CD4-positive, alpha-beta T cell treated with Interleukin-15 for 1 hour (primary cell): ENCODE results near the gene MRGPRF.
"Not testable (repeated sequence)": the region's sequence is repeated elsewhere in the genome, so short reads cannot be mapped to it uniquely, and the experiment has no call there.

ENCODE experiments used
- DNase-seq: peaks from one replicate; pipeline ENCODE4 v3.0.0-alpha.2; 2020

MRGPRF gene

GRCh38 chr11:68982134-68982533, 30.9 kb downstream of the MRGPRF start:
- DNase-seq: no peak

GRCh38 chr11:68980776-68981065, 32.3 kb downstream of the MRGPRF start, which contains the start of gene MRGPRD:
TSS of gene MRGPRD (minus strand) at chr11:68980986. CDS start at chr11:68980986, 0 bp downstream.
- DNase-seq: peak; percentile 0

GRCh38 chr11:68979931-68980775, 32.9 kb downstream of the MRGPRF start:
- peak; percentile 10 for DNase-seq

- DNase-seq: peak; percentile 4
Measured at GRCh38 chr11:68978931-68979594, 34.0 kb downstream of the MRGPRF start.

- peak; percentile 13 for DNase-seq
Measured at GRCh38 chr11:68978626-68978930, 34.5 kb downstream of the MRGPRF start.

GRCh38 chr11:68977781-68978625, 35.0 kb downstream of the MRGPRF start:
- peak; percentile 2 for DNase-seq

- DNase-seq: no peak
Measured at GRCh38 chr11:68976563-68976962, 36.5 kb downstream of the MRGPRF start.

GRCh38 chr11:68976095-68976494, 37.0 kb downstream of the MRGPRF start:
- no peak for DNase-seq

GRCh38 chr11:68974421-68975194, 38.4 kb downstream of the MRGPRF start:
- DNase-seq: peak; percentile 12

- DNase-seq: not testable (repeated sequence)
Measured at GRCh38 chr11:68973706-68974105, 39.3 kb downstream of the MRGPRF start.

GRCh38 chr11:68973219-68973618, 39.8 kb downstream of the MRGPRF start:
- no peak for DNase-seq

GRCh38 chr11:68970921-68971636, 42.0 kb downstream of the MRGPRF start:
- DNase-seq: no peak

- DNase-seq: no peak
Measured at GRCh38 chr11:68969386-68969785, 43.7 kb downstream of the MRGPRF start.

GRCh38 chr11:68968306-68969250, 44.5 kb downstream of the MRGPRF start:
- no peak for DNase-seq

- DNase-seq: no peak
Measured at GRCh38 chr11:68966894-68967780, 45.9 kb downstream of the MRGPRF start.

GRCh38 chr11:68965901-68966853, 46.9 kb downstream of the MRGPRF start:
- DNase-seq: no peak

- DNase-seq: no peak
Measured at GRCh38 chr11:68963779-68964178, 49.3 kb downstream of the MRGPRF start.

GRCh38 chr11:68962527-68963250, 50.4 kb downstream of the MRGPRF start:
- no peak for DNase-seq
